Transverse colon (tissue), 4 donors: Measurements from ENCODE around the gene SIGLEC7. TPM values are rescaled to one million over a fixed set of nuclear protein-coding genes. Genes with fewer than 3 reads are reported as not detected.
A peak's percentile ranks its signal among the peaks of the same experiment; 100 is the strongest.

Experiments
- DNase-seq: peaks from one replicate; pipeline ENCODE4 v3.0.0-alpha.2; 2019
- H3K27ac ChIP-seq, 4 donors: fragments of 200-600 bp; sonication (generic); 2 replicates each; pipeline ENCODE4 v1.5.1; 2016 to 2018; ENCODE audit warnings: inconsistent platforms in 4 of 4
- H3K27me3 ChIP-seq: fragments of 200-600 bp; sonication (generic); 2 replicates; pipeline ENCODE4 v1.5.1; 2017; ENCODE audit warnings: inconsistent platforms
- H3K36me3 ChIP-seq, 4 donors: fragments of 200-600 bp; sonication (generic); 2 replicates each; pipeline ENCODE4 v1.5.1; 2017 to 2019; ENCODE audit warnings: inconsistent platforms in 4 of 4
- H3K4me1 ChIP-seq, 4 donors: fragments of 200-600 bp; sonication (generic); 2 replicates each; pipeline ENCODE4 v1.5.1; 2017 to 2020; ENCODE audit warnings: inconsistent platforms in 4 of 4
- H3K4me3 ChIP-seq, 4 donors: fragments of 200-600 bp; sonication (generic); 1 replicate in 1 of 4; 2 replicates in 3 of 4; pipeline versions ENCODE4 v1.5.1 to v1.6.1; 2017 to 2019; ENCODE audit warnings: inconsistent platforms in 4 of 4
- H3K9me3 ChIP-seq, 2 donors: fragments of 200-600 bp; sonication (generic); 2 replicates each; pipeline ENCODE4 v1.5.1; 2017 to 2019; ENCODE audit warnings: inconsistent platforms in 2 of 2
- CTCF ChIP-seq, 5 experiments: fragments of 200-600 bp in 3 of 5; fragments of 450-650 bp in 2 of 5; sonication (generic) in 3 of 5; IDR thresholded peaks; 1 replicate in 2 of 5; 2 replicates in 3 of 5; pipeline ENCODE4 v1.5.1; 2016 to 2017; ENCODE audit warnings: antibody characterized with exemption in 5 of 5, inconsistent platforms in 3 of 5, mild to moderate bottlenecking in 2 of 5, moderate library complexity in 1 of 5
- EP300 ChIP-seq: sonication (generic); formaldehyde crosslinking; IDR thresholded peaks from one replicate; pipeline ENCODE4 v1.6.1; 2017; ENCODE audit warnings: antibody characterized with exemption, low read depth
- POLR2A ChIP-seq: fragments of 450-650 bp; IDR thresholded peaks from one replicate; pipeline ENCODE4 v1.6.1; 2016; ENCODE audit warnings: antibody characterized with exemption, mild to moderate bottlenecking, moderate library complexity
- POLR2AphosphoS5 ChIP-seq, 3 donors: sonication (generic); formaldehyde crosslinking; IDR thresholded peaks; one replicate each; pipeline ENCODE4 v1.6.1; 2016; ENCODE audit warnings: antibody characterized with exemption in 3 of 3
- WGBS, 2 donors: methylation state at CpG; one replicate each; pipeline ENCODE4 v1.1.5; 2018; ENCODE audit warnings: low coverage in 1 of 2; 5-methylcytosine and 5-hydroxymethylcytosine counted together
- in situ Hi-C, 4 donors: fragments of 200-750 bp; cut with MboI; loops; one replicate each; pipeline versions ENCODE4 v1.15.0 to v1.15.1; 2017; ENCODE audit warnings: low sequenced_read_pairs in 3 of 4, low pct_ligation_motif_present in 1 of 4, low pct_unique_long_range_greater_than_20kb in 1 of 4
- intact Hi-C: fragments of 100-400 bp; cut with DNase I; formaldehyde crosslinking; loops from one replicate; pipeline ENCODE4 v1.15.1; 2023; ENCODE audit warnings: low total_unique reads
- total RNA-seq, 4 donors: library from RNA; depleted of rRNA; stranded (reverse); fragments of >200 nt; gene quantifications; one replicate each; pipeline ENCODE4 v1.1.0, GENCODE V29; 2016

SIGLEC7 gene
- total RNA-seq, 4 donors from 2014 or later, result 0.82 to 2.1 TPM; not detected in 2

- H3K4me1 ChIP-seq, result peaks cover 0 to 9% (median 0%) of the 10 kb centered on the region in 4 donors
- in situ Hi-C loops, result no loop called here
- intact Hi-C loops, result no loop called here
- no peak overlapping the region for H3K4me3 ChIP-seq
- no peak for DNase-seq
- H3K9me3 ChIP-seq, result no peaks in the 10 kb centered on the region
- H3K36me3 ChIP-seq, result no peaks in the 10 kb centered on the region
- H3K27me3 ChIP-seq, result no peaks in the 10 kb centered on the region
- TF ChIP-seq EP300 (no peak), POLR2AphosphoS5 (IDR thresholded peaks at IDR 0.05) (no peak), POLR2A (no peak), CTCF (IDR thresholded peaks at IDR 0.05) (no peak)
- 51 to 86% methylated on average over 2 to 6 of the region's 6 CpGs for WGBS, 2 donors
- H3K27ac ChIP-seq, result no peak overlapping the region
Observed at GRCh38 chr19:51096473-51097165, 45.5 kb upstream of the SIGLEC7 start.

DNA sequence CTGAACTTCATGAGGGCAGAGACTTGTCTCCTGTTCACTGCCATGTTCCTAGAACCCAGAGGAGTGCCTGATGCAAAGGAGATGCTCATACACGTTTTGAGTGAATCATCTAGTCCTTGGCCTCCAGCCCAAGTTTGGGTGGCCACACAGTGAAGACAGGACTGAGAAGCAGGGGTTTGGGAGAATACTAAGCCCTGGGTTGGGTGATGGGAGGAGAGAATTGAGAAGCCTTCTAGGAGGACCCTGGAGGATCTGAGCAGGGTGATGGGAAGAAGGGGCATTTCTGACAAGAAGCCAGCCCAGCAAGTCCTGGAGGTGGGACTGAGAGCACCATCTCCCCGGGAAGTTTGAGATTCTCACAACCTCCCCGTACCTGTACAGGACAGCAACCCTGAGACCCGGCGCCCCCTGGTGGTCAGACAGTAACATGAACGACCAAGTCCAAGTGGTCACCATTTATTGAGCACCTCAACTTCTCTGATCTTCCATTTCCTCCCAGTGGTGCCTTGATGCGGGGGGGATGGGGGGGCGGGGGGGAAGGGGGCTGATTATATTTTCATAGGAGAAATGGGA lies 44.8 kb upstream of the SIGLEC7 start:
- intact Hi-C loops (no loop called here), in situ Hi-C loops (no loop called here)
- Histone ChIP-seq H3K4me1 (peaks cover 0 to 8% (median 0%) of the 10 kb centered on the region in 4 donors), H3K4me3 (no peak overlapping the region), H3K9me3 (no peaks in the 10 kb centered on the region), H3K27ac (no peak overlapping the region), H3K27me3 (no peaks in the 10 kb centered on the region), H3K36me3 (no peaks in the 10 kb centered on the region)
- 0 to 5% methylated on average over 2 to 7 of the region's 8 CpGs for WGBS, 2 donors
- peak; percentile 61 for DNase-seq
- TF ChIP-seq POLR2AphosphoS5 (IDR thresholded peaks at IDR 0.05) (no peak), POLR2A (no peak), CTCF (IDR thresholded peaks at IDR 0.05) (peak; percentile 40 to 68 (median 58)), EP300 (no peak)

- Histone ChIP-seq H3K4me1 (peaks cover 0 to 3% (median 0%) of the 10 kb centered on the region in 4 donors), H3K36me3 (peaks cover 0 to 2% (median 0%) of the 10 kb centered on the region in 4 donors), H3K27ac (no peak overlapping the region), H3K27me3 (no peaks in the 10 kb centered on the region), H3K9me3 (no peaks in the 10 kb centered on the region), H3K4me3 (no peak overlapping the region)
- DNase-seq, result no peak
- in situ Hi-C loops (no loop called here), intact Hi-C loops (no loop called here)
- WGBS, 2 donors, result 81 to 90% methylated on average over 8 to 20 of the region's 20 CpGs
- TF ChIP-seq EP300 (no peak), CTCF (IDR thresholded peaks at IDR 0.05) (no peak), POLR2A (no peak), POLR2AphosphoS5 (IDR thresholded peaks at IDR 0.05) (no peak)
Observed at GRCh38 chr19:51097796-51098195, 44.3 kb upstream of the SIGLEC7 start.

- Histone ChIP-seq H3K4me1 (peaks cover 0 to 3% (median 0%) of the 10 kb centered on the region in 4 donors), H3K27ac (peak overlapping the region in 2 of 4 donors; percentile 31 to 39), H3K27me3 (no peaks in the 10 kb centered on the region), H3K9me3 (no peaks in the 10 kb centered on the region), H3K4me3 (peak overlapping the region in 1 of 4 donors; percentile 17), H3K36me3 (peaks cover 0 to 5% (median 0%) of the 10 kb centered on the region in 4 donors)
- TF ChIP-seq POLR2A (no peak), CTCF (IDR thresholded peaks at IDR 0.05) (no peak), EP300 (no peak), POLR2AphosphoS5 (IDR thresholded peaks at IDR 0.05) (no peak)
- in situ Hi-C loops, result no loop called here
- intact Hi-C loops, result no loop called here
- 82% methylated on average over 73 of the region's 78 CpGs; no CpG with 5 or more reads in 1 of the 2 donors for whole genome bisulfite sequencing, 2 donors
- DNase-seq, result peak; percentile 20
Observed at GRCh38 chr19:51098365-51099046, 43.6 kb upstream of the SIGLEC7 start.
